Dermis blood vessel endothelial cell (primary cell): ENCODE results near the gene FN3K. TPM values are rescaled to one million over a fixed set of nuclear protein-coding genes. Genes with fewer than 3 reads are reported as not detected.
"Not testable (repeated sequence)": the region's sequence is repeated elsewhere in the genome, so short reads cannot be mapped to it uniquely, and the experiment has no call there.

Source experiments
- DNase-seq: peaks from one replicate; pipeline ENCODE4 v3.0.0; 2010
- total RNA-seq: library from RNA; depleted of rRNA; stranded (reverse); fragments of >200 nt; gene quantifications from 2 replicates; pipeline ENCODE4 v1.2.3, GENCODE V29; 2014

FN3K gene
- total RNA-seq, 1 donor from 2014 or later = 7.0 TPM

GRCh38 chr17:82737967-82738877, 2.8 kb downstream of the FN3K start:
- no peak for DNase-seq

- peak; percentile 18 for DNase-seq
These were observed 5.7 kb downstream of the FN3K start for GRCh38 chr17:82740906-82741759.

- DNase-seq = no peak
These were observed 8.2 kb downstream of the FN3K start for GRCh38 chr17:82743344-82744219.

GRCh38 chr17:82744736-82745135, 9.3 kb downstream of the FN3K start:
- not testable (repeated sequence) for DNase-seq

- DNase-seq = no peak
These were observed 10.1 kb downstream of the FN3K start for GRCh38 chr17:82745524-82745923.

GRCh38 chr17:82748756-82749155, 13.3 kb downstream of the FN3K start:
- no peak for DNase-seq

GRCh38 chr17:82750241-82750908, 15.0 kb downstream of the FN3K start:
- DNase-seq = no peak

GRCh38 chr17:82751171-82751570, 15.8 kb downstream of the FN3K start:
- no peak for DNase-seq

- DNase-seq = peak; percentile 94
These were observed 16.4 kb downstream of the FN3K start, which contains the start of gene TBCD for GRCh38 chr17:82751571-82752370. Gene TBCD, plus strand, starts transcription at chr17:82752065. Its CDS starts 129 bp downstream, at chr17:82752194.

GRCh38 chr17:82752371-82753200, 17.2 kb downstream of the FN3K start:
- DNase-seq = peak; percentile 52

- DNase-seq = no peak
These were observed 17.7 kb downstream of the FN3K start for GRCh38 chr17:82753201-82753464.

GRCh38 chr17:82754297-82755208, 19.1 kb downstream of the FN3K start:
- DNase-seq = no peak

- DNase-seq = no peak
These were observed 20.8 kb downstream of the FN3K start for GRCh38 chr17:82756166-82756565.

- DNase-seq = no peak
These were observed 30.0 kb downstream of the FN3K start for GRCh38 chr17:82765371-82765770.

GRCh38 chr17:82767041-82767754, 31.8 kb downstream of the FN3K start:
- DNase-seq = peak; percentile 78

- no peak for DNase-seq
These were observed 33.6 kb downstream of the FN3K start for GRCh38 chr17:82769041-82769440.

- no peak for DNase-seq
These were observed 36.6 kb downstream of the FN3K start for GRCh38 chr17:82772026-82772425.

- DNase-seq = not testable (repeated sequence)
These were observed 39.0 kb downstream of the FN3K start for GRCh38 chr17:82774456-82774855.
